HG03175 (cell line): Measurements from ENCODE around the gene NDUFS1.
A peak's percentile ranks its signal among the peaks of the same experiment; 100 is the strongest.
"Not testable (repeated sequence)": the region's sequence is repeated elsewhere in the genome, so short reads cannot be mapped to it uniquely, and the experiment has no call there.

Experiments used
- ATAC-seq: cut with Tn5 transposase; IDR thresholded peaks from one replicate; pipeline ENCODE4 v1.9.1; 2021; ENCODE audit warnings: mild to moderate bottlenecking, moderate library complexity; ENCODE audit not compliant: unreplicated experiment

The NDUFS1 gene

GRCh38 chr2:206163251-206163880, 4.1 kb upstream of the NDUFS1 start:
- no peak for ATAC-seq

- not testable (repeated sequence) for ATAC-seq
Observed at GRCh38 chr2:206162401-206162800, 3.2 kb upstream of the NDUFS1 start.

- no peak for ATAC-seq
Observed at GRCh38 chr2:206160807-206161179, 1.5 kb upstream of the NDUFS1 start.

GRCh38 chr2:206160125-206160806, 1.0 kb upstream of the NDUFS1 start:
- peak; percentile 56 for ATAC-seq

- ATAC-seq, result peak; percentile 16
Observed at GRCh38 chr2:206158563-206159345, 490 bp downstream of the NDUFS1 start.

GRCh38 chr2:206157014-206157413, 2.2 kb downstream of the NDUFS1 start:
- not testable (repeated sequence) for ATAC-seq

- no peak for ATAC-seq
Observed at GRCh38 chr2:206154197-206154596, 5.0 kb downstream of the NDUFS1 start.

- ATAC-seq, result no peak
Observed at GRCh38 chr2:206150631-206151030, 8.6 kb downstream of the NDUFS1 start.

GRCh38 chr2:206150168-206150567, 9.1 kb downstream of the NDUFS1 start:
- no peak for ATAC-seq

GRCh38 chr2:206149330-206149729, 9.9 kb downstream of the NDUFS1 start:
- no peak for ATAC-seq

GRCh38 chr2:206145665-206146064, 13.6 kb downstream of the NDUFS1 start:
- no peak for ATAC-seq

GRCh38 chr2:206144383-206144782, 14.9 kb downstream of the NDUFS1 start:
- no peak for ATAC-seq

GRCh38 chr2:206143451-206143850, 15.8 kb downstream of the NDUFS1 start:
- ATAC-seq, result no peak

GRCh38 chr2:206127656-206128055, 31.6 kb downstream of the NDUFS1 start:
- ATAC-seq, result no peak

GRCh38 chr2:206125901-206126300, 33.3 kb downstream of the NDUFS1 start:
- ATAC-seq, result no peak

- not testable (repeated sequence) for ATAC-seq
Observed at GRCh38 chr2:206122569-206122968, 36.7 kb downstream of the NDUFS1 start.

GRCh38 chr2:206116278-206116677, 43.0 kb downstream of the NDUFS1 start:
- no peak for ATAC-seq

- no peak for ATAC-seq
Observed at GRCh38 chr2:206115026-206115578, 44.1 kb downstream of the NDUFS1 start.

- ATAC-seq, result no peak
Observed at GRCh38 chr2:206112846-206113547, 46.2 kb downstream of the NDUFS1 start.

GRCh38 chr2:206112108-206112507, 47.1 kb downstream of the NDUFS1 start:
- no peak for ATAC-seq

GRCh38 chr2:206108713-206109112, 50.5 kb downstream of the NDUFS1 start:
- ATAC-seq, result no peak
